H1 (cell line): ENCODE results near the gene LMO4. TPM values are rescaled to one million over a fixed set of nuclear protein-coding genes. Genes with fewer than 3 reads are reported as not detected.

Experiments used
- BRCA1 ChIP-seq: IDR thresholded peaks from 2 replicates; pipeline ENCODE4 v1.6.1; 2012; ENCODE audit warnings: low read depth, low read length, improper control_type of control experiment
- CBX5 ChIP-seq: fragments of 300-800, 300-1000 bp; sonication (generic); IDR thresholded peaks from 2 replicates; pipeline ENCODE4 v1.7.1; 2016; ENCODE audit warnings: antibody characterized with exemption, low read length, low read depth
- CHD1 ChIP-seq: IDR thresholded peaks from 2 replicates; pipeline ENCODE4 v1.6.1; 2012; ENCODE audit warnings: low read depth, low read length, improper control_type of control experiment
- CTBP2 ChIP-seq: IDR thresholded peaks from 2 replicates; pipeline ENCODE4 v1.7.0; 2011; ENCODE audit warnings: borderline replicate concordance, mild to moderate bottlenecking, moderate library complexity, mixed read lengths, low read length; ENCODE audit not compliant: insufficient read depth, insufficient read length
- GTF2F1 ChIP-seq: IDR thresholded peaks from 2 replicates; pipeline ENCODE4 v1.6.1; 2012; ENCODE audit warnings: low read depth, low read length, improper control_type of control experiment, borderline replicate concordance
- HDAC2 ChIP-seq, 2 experiments: fragments of 300-600 bp in 1 of 2; sonication (generic) in 1 of 2; IDR thresholded peaks; 2 replicates each; pipeline ENCODE4 v1.6.1; 2011 to 2012; ENCODE audit warnings: low read depth in 2 of 2, low read length in 2 of 2, mild to moderate bottlenecking in 2 of 2, moderate library complexity in 2 of 2, borderline replicate concordance in 1 of 2, inconsistent platforms in 1 of 2
- SP1 ChIP-seq: IDR thresholded peaks from 2 replicates; pipeline ENCODE4 v1.6.1; 2011; ENCODE audit warnings: low read depth, low read length
- SP4 ChIP-seq: IDR thresholded peaks from 2 replicates; pipeline ENCODE4 v1.6.1; 2012; ENCODE audit warnings: low read length, inconsistent platforms
- TBP ChIP-seq: IDR thresholded peaks from 2 replicates; pipeline ENCODE4 v1.6.1; 2011; ENCODE audit warnings: low read depth, low read length, improper control_type of control experiment
- TCF12 ChIP-seq: IDR thresholded peaks from 2 replicates; pipeline ENCODE4 v1.6.1; 2011; ENCODE audit warnings: low read depth, mild to moderate bottlenecking, low read length
- TEAD4 ChIP-seq: IDR thresholded peaks from 2 replicates; pipeline ENCODE4 v1.6.1; 2012; ENCODE audit warnings: low read depth, low read length, inconsistent platforms, mixed read lengths
- polyA plus RNA-seq, 7 experiments: library from polyadenylated mRNA; depleted of rRNA in 3 of 7; stranded (reverse) in 5 of 7; unstranded in 2 of 7; fragments of >200 nt in 5 of 7; fragments of 200-250 nt in 2 of 7; gene quantifications; 1 replicate in 5 of 7; 2 replicates in 1 of 7; 4 replicates in 1 of 7; pipeline versions ENCODE4 v1.2.1 to v1.2.3, GENCODE V29; 2011 to 2013; ENCODE audit warnings: missing spikeins in 2 of 7, mixed read lengths in 2 of 7
- total RNA-seq: library from RNA; stranded (reverse); fragmentation: NEBNext Ultra II Directional; extraction: Animal tissue kit (Norgen Biotek cat#: 25700); gene quantifications from 2 replicates; pipeline ENCODE4 v1.2.1, GENCODE V29; 2021
- TF ChIP-seq, protein P1 (sequence below), 3 experiments: IDR thresholded peaks; 1 replicate in 2 of 3; 2 replicates in 1 of 3; pipeline versions ENCODE4 v1.5.1 to v1.6.1; 2011; ENCODE audit warnings: low read length in 3 of 3, mild to moderate bottlenecking in 3 of 3, inconsistent platforms in 2 of 3, low read depth in 1 of 3, moderate library complexity in 1 of 3; ENCODE audit not compliant: insufficient read depth in 1 of 3; ENCODE audit errors: control extremely low read depth in 1 of 3

The LMO4 gene
- total and polyA plus RNA-seq, 2 of the 8 experiments (the other 6 are each of a cell fraction or from before 2014, with no cell fraction given) = 71.7 to 98.7 TPM

DNA sequence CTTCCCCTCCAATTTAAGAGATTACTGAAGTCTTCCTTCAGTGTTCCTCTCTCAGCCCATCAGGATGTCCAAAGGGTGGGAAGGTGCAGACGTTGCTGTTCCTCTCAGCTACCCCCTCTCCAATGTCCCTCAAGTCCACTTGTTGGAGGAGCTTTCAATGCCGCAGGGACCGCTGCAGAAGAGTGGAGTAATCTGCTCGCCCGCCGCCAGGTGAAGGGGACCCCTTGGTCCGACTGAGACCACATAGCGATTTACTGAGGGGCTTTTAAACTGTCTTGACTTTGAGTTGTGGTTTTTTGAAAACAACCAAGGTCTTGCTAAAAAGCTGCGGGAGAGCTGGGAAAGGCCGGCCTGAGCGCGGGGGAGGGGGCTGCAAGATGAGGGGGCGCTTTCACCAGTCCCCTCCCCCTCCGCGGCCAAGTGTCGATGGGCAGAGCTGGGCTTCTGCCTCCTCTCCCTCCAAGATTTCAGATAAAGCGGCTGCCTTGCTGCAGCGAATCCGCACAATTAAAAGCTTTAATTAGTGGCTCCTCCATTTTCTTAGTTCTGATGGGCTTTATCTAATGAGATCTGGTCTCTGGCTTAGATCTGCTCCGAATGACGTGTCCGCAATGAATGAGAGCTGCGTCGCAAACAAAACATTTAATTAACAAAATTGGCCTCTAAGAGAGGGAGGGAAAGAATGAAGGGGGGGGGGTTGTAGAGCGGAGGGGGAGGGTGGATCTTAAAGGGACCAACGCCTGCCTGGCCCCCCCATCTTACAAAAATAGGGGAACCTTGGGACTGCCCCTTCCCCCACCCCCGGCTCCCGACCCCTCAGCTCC lies 5.9 kb downstream of the LMO4 start (continued):
- TF ChIP-seq CTBP2 = no peak
- no peak for TF ChIP-seq TEAD4
- no peak for TF ChIP-seq CHD1
- no peak for TF ChIP-seq CBX5
- TF ChIP-seq SP4 = no peak
- TF ChIP-seq HDAC2 (IDR thresholded peaks at IDR 0.05; ENCODE audit: borderline replicate concordance in 1 of 2, low read depth in 2 of 2, low read length in 2 of 2) = no peak
- no peak for TF ChIP-seq BRCA1
- no peak for TF ChIP-seq TCF12
- TF ChIP-seq SP1 = no peak
- TF ChIP-seq, protein P1, sequence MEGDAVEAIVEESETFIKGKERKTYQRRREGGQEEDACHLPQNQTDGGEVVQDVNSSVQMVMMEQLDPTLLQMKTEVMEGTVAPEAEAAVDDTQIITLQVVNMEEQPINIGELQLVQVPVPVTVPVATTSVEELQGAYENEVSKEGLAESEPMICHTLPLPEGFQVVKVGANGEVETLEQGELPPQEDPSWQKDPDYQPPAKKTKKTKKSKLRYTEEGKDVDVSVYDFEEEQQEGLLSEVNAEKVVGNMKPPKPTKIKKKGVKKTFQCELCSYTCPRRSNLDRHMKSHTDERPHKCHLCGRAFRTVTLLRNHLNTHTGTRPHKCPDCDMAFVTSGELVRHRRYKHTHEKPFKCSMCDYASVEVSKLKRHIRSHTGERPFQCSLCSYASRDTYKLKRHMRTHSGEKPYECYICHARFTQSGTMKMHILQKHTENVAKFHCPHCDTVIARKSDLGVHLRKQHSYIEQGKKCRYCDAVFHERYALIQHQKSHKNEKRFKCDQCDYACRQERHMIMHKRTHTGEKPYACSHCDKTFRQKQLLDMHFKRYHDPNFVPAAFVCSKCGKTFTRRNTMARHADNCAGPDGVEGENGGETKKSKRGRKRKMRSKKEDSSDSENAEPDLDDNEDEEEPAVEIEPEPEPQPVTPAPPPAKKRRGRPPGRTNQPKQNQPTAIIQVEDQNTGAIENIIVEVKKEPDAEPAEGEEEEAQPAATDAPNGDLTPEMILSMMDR (IDR thresholded peaks at IDR 0.05; ENCODE audit: control extremely low read depth in 1 of 3, insufficient read depth in 1 of 3, low read depth in 1 of 3, low read length in 3 of 3) = peak; percentile 16 to 36 (median 35); a peak in 3 of 4 replicates
- peak; percentile 42; the same call in 1 of the 2 replicates for TF ChIP-seq TBP
- TF ChIP-seq GTF2F1 = no peak
